IMR-90 (cell line): ENCODE data around the gene CRB1. TPM values are rescaled to one million over a fixed set of nuclear protein-coding genes. Genes with fewer than 3 reads are reported as not detected.

Source experiments
- ATAC-seq: fragments of 200-7000 bp; cut with Tn5 transposase; 2 replicates; pipeline ENCODE4 v1.9.1; 2020; ENCODE audit warnings: low read depth, mild to moderate bottlenecking, moderate library complexity
- BruUV-seq: library from RNA; stranded (reverse); fragments of 400-500 nt; replicated peaks from 2 replicates; lab custom pipeline; 2021; lab: Mats Ljungman, UMichigan
- CTCF ChIA-PET: fragments of 300-600 bp; formaldehyde crosslinking; extraction: SDS; loops from one replicate; lab custom pipeline; 2021; ENCODE audit warnings: antibody characterized with exemption; lab: Yijun Ruan, JAX
- POLR2A ChIA-PET: fragments of 300-600 bp; sonication (Branson Sonifier 250); formaldehyde crosslinking; loops from one replicate; lab custom pipeline; 2022; ENCODE audit warnings: antibody characterized with exemption; ENCODE audit not compliant: unreplicated experiment; lab: Charles Lee
- DNase-seq: peaks from one replicate; pipeline ENCODE4 v3.0.0; 2013
- H2AFZ ChIP-seq: replicated peaks from 2 replicates; pipeline ENCODE3; 2013; ENCODE audit warnings: low read length, mild to moderate bottlenecking; ENCODE audit not compliant: poor library complexity
- H2AK5ac ChIP-seq: 2 replicates; pipeline ENCODE4 v1.6.1; 2013; ENCODE audit warnings: low read depth, low read length, inconsistent platforms
- H2AK9ac ChIP-seq: replicated peaks from 2 replicates; pipeline ENCODE3; 2013; ENCODE audit warnings: mild to moderate bottlenecking, low read depth, low read length, moderate library complexity; ENCODE audit not compliant: poor library complexity
- H2BK120ac ChIP-seq: 2 replicates; pipeline ENCODE4 v1.6.1; 2013; ENCODE audit warnings: low read depth, low read length, inconsistent platforms
- H2BK15ac ChIP-seq: 3 replicates; pipeline ENCODE4 v1.6.1; 2013; ENCODE audit warnings: low read depth, low read length, inconsistent platforms
- H2BK20ac ChIP-seq: 2 replicates; pipeline ENCODE4 v1.6.1; 2013; ENCODE audit warnings: low read depth, mild to moderate bottlenecking, inconsistent platforms, low read length, moderate library complexity
- H2BK5ac ChIP-seq: 2 replicates; pipeline ENCODE4 v1.6.1; 2013; ENCODE audit warnings: mild to moderate bottlenecking, low read depth, low read length, inconsistent platforms; ENCODE audit not compliant: poor library complexity, severe bottlenecking
- H3K14ac ChIP-seq: replicated peaks from 2 replicates; pipeline ENCODE4 v1.6.1; 2013; ENCODE audit warnings: low read depth, low read length, inconsistent platforms
- H3K18ac ChIP-seq: 2 replicates; pipeline ENCODE4 v1.6.1; 2013; ENCODE audit warnings: low read depth, low read length, control low read depth
- H3K23ac ChIP-seq: 2 replicates; pipeline ENCODE4 v1.6.1; 2013; ENCODE audit warnings: low read depth, low read length, inconsistent platforms
- H3K27ac ChIP-seq: 2 replicates; pipeline ENCODE4 v1.5.1; 2013; ENCODE audit warnings: mild to moderate bottlenecking, control low read depth, low read length; ENCODE audit not compliant: insufficient read depth
- H3K27me3 ChIP-seq: 2 replicates; pipeline ENCODE4 v1.6.1; 2013; ENCODE audit warnings: low read length; ENCODE audit not compliant: control insufficient read depth, insufficient read depth
- H3K36me3 ChIP-seq: 2 replicates; pipeline ENCODE4 v1.6.1; 2013; ENCODE audit warnings: low read length, mixed read lengths; ENCODE audit not compliant: control insufficient read depth, insufficient read depth
- H3K4ac ChIP-seq: 2 replicates; pipeline ENCODE4 v1.6.1; 2013; ENCODE audit warnings: low read depth, low read length, inconsistent platforms
- H3K4me1 ChIP-seq: 2 replicates; pipeline ENCODE4 v1.6.1; 2013; ENCODE audit warnings: low read length, mixed read lengths; ENCODE audit not compliant: control insufficient read depth, insufficient read depth
- H3K4me2 ChIP-seq: 2 replicates; pipeline ENCODE4 v1.6.1; 2013; ENCODE audit warnings: low read depth, mild to moderate bottlenecking, control low read depth, low read length, moderate library complexity
- H3K4me3 ChIP-seq: 2 replicates; pipeline ENCODE4 v1.5.1; 2013; ENCODE audit warnings: low read depth, mild to moderate bottlenecking, control low read depth, low read length, moderate library complexity; ENCODE audit not compliant: insufficient read depth
- H3K56ac ChIP-seq: 2 replicates; pipeline ENCODE4 v1.6.1; 2013; ENCODE audit warnings: low read length, inconsistent platforms; ENCODE audit not compliant: insufficient read depth; ENCODE audit errors: extremely low read depth
- H3K79me1 ChIP-seq, 2 experiments: 2 replicates each; pipeline ENCODE4 v1.6.1; 2013; ENCODE audit warnings: low read length in 2 of 2, inconsistent platforms in 1 of 2, low read depth in 1 of 2
- H3K9ac ChIP-seq: 2 replicates; pipeline ENCODE4 v1.6.1; 2013; ENCODE audit warnings: low read depth, low read length, control low read depth
- H3K9me1 ChIP-seq: 2 replicates; pipeline ENCODE4 v1.6.1; 2013; ENCODE audit warnings: low read length, inconsistent platforms; ENCODE audit not compliant: insufficient read depth
- H3K9me3 ChIP-seq: 2 replicates; pipeline ENCODE4 v1.6.1; 2013; ENCODE audit warnings: low read length; ENCODE audit not compliant: control insufficient read depth, insufficient read depth
- H4K20me1 ChIP-seq: 2 replicates; pipeline ENCODE4 v1.6.1; 2013; ENCODE audit warnings: low read length, inconsistent platforms; ENCODE audit not compliant: insufficient read depth
- H4K5ac ChIP-seq: 2 replicates; pipeline ENCODE4 v1.6.1; 2013; ENCODE audit warnings: mild to moderate bottlenecking, low read depth, low read length, control low read depth
- H4K8ac ChIP-seq, 2 experiments: 2 replicates each; pipeline ENCODE4 v1.6.1; 2013; ENCODE audit warnings: low read depth in 2 of 2, low read length in 2 of 2, control low read depth in 1 of 2, inconsistent platforms in 1 of 2
- H4K91ac ChIP-seq: 2 replicates; pipeline ENCODE4 v1.6.1; 2013; ENCODE audit warnings: low read depth, low read length, inconsistent platforms; ENCODE audit not compliant: insufficient read depth
- CEBPB ChIP-seq: IDR thresholded peaks from 2 replicates; pipeline ENCODE4 v1.6.1; 2012; ENCODE audit warnings: low read depth, low read length, improper control_type of control experiment
- CHD1 ChIP-seq: IDR thresholded peaks from 2 replicates; pipeline ENCODE4 v1.6.1; 2012; ENCODE audit warnings: low read depth, low read length, improper control_type of control experiment
- MAFK ChIP-seq: IDR thresholded peaks from 2 replicates; pipeline ENCODE4 v1.6.1; 2012; ENCODE audit warnings: low read depth, low read length, improper control_type of control experiment
- MAZ ChIP-seq: IDR thresholded peaks from 2 replicates; pipeline ENCODE4 v1.6.1; 2012; ENCODE audit warnings: low read depth, mild to moderate bottlenecking, low read length, improper control_type of control experiment, moderate library complexity, borderline replicate concordance
- MXI1 ChIP-seq: IDR thresholded peaks from 2 replicates; pipeline ENCODE4 v1.6.1; 2012; ENCODE audit warnings: low read depth, mild to moderate bottlenecking, low read length, moderate library complexity, borderline replicate concordance
- NFE2L2 ChIP-seq: fragments of 150-350 bp; IDR thresholded peaks from 2 replicates; pipeline ENCODE4 v1.6.1; 2016; ENCODE audit warnings: low read depth, mild to moderate bottlenecking, low read length
- POLR2A ChIP-seq: IDR thresholded peaks from 2 replicates; pipeline ENCODE4 v1.6.1; 2012; ENCODE audit warnings: mild to moderate bottlenecking, low read depth, low read length
- RAD21 ChIP-seq: IDR thresholded peaks from 2 replicates; pipeline ENCODE4 v1.6.1; 2012; ENCODE audit warnings: low read length, improper control_type of control experiment
- RCOR1 ChIP-seq: IDR thresholded peaks from 2 replicates; pipeline ENCODE4 v1.6.1; 2012; ENCODE audit warnings: mild to moderate bottlenecking, low read length, improper control_type of control experiment; ENCODE audit not compliant: insufficient replicate concordance
- RFX5 ChIP-seq: IDR thresholded peaks from 2 replicates; pipeline ENCODE4 v1.8.0; 2012; ENCODE audit warnings: low read depth, mild to moderate bottlenecking, low read length, moderate library complexity
- WGBS, 2 experiments: methylation state at CpG; one replicate each; pipeline versions ENCODE4 v1.1.5 to v1.1.7; 2013; ENCODE audit warnings: missing lambda C conversion rate in 2 of 2; ENCODE audit not compliant: insufficient read length in 1 of 2; ENCODE audit errors: extremely low coverage in 2 of 2; 5-methylcytosine and 5-hydroxymethylcytosine counted together
- dilution Hi-C: fragments of 300-500 bp; cut with HindIII; formaldehyde crosslinking; loops from one replicate; pipeline ENCODE4 v1.14.3; 2018; ENCODE audit warnings: low sequenced_read_pairs; ENCODE audit not compliant: unreplicated experiment
- in situ Hi-C: fragments of 300-500 bp; cut with MboI; formaldehyde crosslinking; loops from 3 replicates; pipeline ENCODE4 v1.14.3; 2019; ENCODE audit warnings: low sequenced_read_pairs, inconsistent platforms, mixed read lengths
- intact Hi-C: fragments of 100-400 bp; cut with micrococcal nuclease; formaldehyde crosslinking; loops from 2 replicates; pipeline ENCODE4 v1.10.0; 2022
- polyA plus RNA-seq, 3 experiments: library from polyadenylated mRNA; depleted of rRNA; stranded (reverse); fragments of >200 nt; gene quantifications; 2 replicates each; pipeline ENCODE4 v1.2.3, GENCODE V29; 2012; ENCODE audit warnings: low replicate concordance in 1 of 3
- total RNA-seq: library from RNA; depleted of rRNA; stranded (reverse); fragments of >200 nt; gene quantifications from 2 replicates; pipeline ENCODE4 v1.2.3, GENCODE V29; 2012
- TF ChIP-seq, protein P1 (sequence below): conservative IDR thresholded peaks from 2 replicates; pipeline ENCODE4 v1.5.1; 2012; ENCODE audit warnings: mild to moderate bottlenecking, low read depth, low read length, improper control_type of control experiment
- TF ChIP-seq, protein P2 (sequence below): fragments of 150-350 bp; IDR thresholded peaks from 2 replicates; pipeline ENCODE4 v1.6.1; 2016; ENCODE audit warnings: low read depth, mild to moderate bottlenecking, low read length, moderate library complexity, borderline replicate concordance

CRB1 gene
- total and polyA plus RNA-seq, 2 of the 4 experiments (the other 2 are of a cell fraction) = not detected

DNA sequence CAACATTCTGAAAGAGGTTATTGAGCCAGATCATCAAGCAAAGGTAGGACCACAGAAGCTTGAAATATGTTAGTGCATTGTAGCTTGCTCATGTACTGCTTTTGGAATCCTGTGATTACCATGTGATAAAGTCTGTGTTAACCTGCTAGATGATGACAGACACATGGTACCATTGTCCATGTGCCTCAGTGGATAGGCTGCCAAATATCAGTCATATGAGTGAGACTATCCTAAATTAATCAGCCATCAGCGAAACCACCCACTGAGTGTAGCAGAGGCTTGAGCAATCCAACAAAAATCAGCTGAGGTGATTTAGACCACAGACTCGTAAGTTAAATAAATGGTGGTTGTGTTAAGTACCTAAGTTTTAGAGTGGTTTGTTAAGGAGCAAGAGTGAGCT is 32.7 kb upstream of the CRB1 start:
- POLR2A ChIA-PET = no interaction called here
- H3K9ac ChIP-seq = no peak overlapping the region
- H2BK20ac ChIP-seq = no peak overlapping the region
- ATAC-seq (no peak), DNase-seq (no peak)
- H3K4me2 ChIP-seq = no peak overlapping the region
- BruUV-seq = no TSS peak
- no peak overlapping the region for H3K56ac ChIP-seq
- CTCF ChIA-PET = interaction anchor here (0.9 to 1.2 kb wide), 2 partner anchors 11 to 12 kb away, joined by 3 read pairs; no protein-coding TSS in a partner anchor
- H4K20me1 ChIP-seq = no peaks in the 10 kb centered on the region
- H3K27me3 ChIP-seq = no peaks in the 10 kb centered on the region
- H2BK15ac ChIP-seq = no peak overlapping the region
- no peak overlapping the region for H3K27ac ChIP-seq
- H4K8ac ChIP-seq = no peak overlapping the region
- in situ Hi-C loops = no loop called here
- H2AFZ ChIP-seq = no peak overlapping the region
- H3K79me1 ChIP-seq = no peaks in the 10 kb centered on the region
- no peak overlapping the region for H2BK5ac ChIP-seq
- H3K36me3 ChIP-seq = no peaks in the 10 kb centered on the region
- no peaks in the 10 kb centered on the region for H3K4me1 ChIP-seq
- intact Hi-C loops = no loop called here
- no peak overlapping the region for H3K23ac ChIP-seq
- dilution Hi-C loops = no loop called here
- H3K9me3 ChIP-seq = no peaks in the 10 kb centered on the region
- WGBS, 2 experiments = 14% methylated on average over 1 of the region's 2 CpGs; no CpG with 5 or more reads in 1 of the 2 experiments
- H4K5ac ChIP-seq = no peak overlapping the region
- H3K9me1 ChIP-seq = no peaks in the 10 kb centered on the region
- H2BK120ac ChIP-seq = no peak overlapping the region
- no peak overlapping the region for H4K91ac ChIP-seq
- no peak overlapping the region for H2AK9ac ChIP-seq
- no peak overlapping the region for H3K4ac ChIP-seq
- no peak overlapping the region for H2AK5ac ChIP-seq
- no peak for TF ChIP-seq CEBPB
- TF ChIP-seq MXI1 = no peak
- TF ChIP-seq, protein P1, sequence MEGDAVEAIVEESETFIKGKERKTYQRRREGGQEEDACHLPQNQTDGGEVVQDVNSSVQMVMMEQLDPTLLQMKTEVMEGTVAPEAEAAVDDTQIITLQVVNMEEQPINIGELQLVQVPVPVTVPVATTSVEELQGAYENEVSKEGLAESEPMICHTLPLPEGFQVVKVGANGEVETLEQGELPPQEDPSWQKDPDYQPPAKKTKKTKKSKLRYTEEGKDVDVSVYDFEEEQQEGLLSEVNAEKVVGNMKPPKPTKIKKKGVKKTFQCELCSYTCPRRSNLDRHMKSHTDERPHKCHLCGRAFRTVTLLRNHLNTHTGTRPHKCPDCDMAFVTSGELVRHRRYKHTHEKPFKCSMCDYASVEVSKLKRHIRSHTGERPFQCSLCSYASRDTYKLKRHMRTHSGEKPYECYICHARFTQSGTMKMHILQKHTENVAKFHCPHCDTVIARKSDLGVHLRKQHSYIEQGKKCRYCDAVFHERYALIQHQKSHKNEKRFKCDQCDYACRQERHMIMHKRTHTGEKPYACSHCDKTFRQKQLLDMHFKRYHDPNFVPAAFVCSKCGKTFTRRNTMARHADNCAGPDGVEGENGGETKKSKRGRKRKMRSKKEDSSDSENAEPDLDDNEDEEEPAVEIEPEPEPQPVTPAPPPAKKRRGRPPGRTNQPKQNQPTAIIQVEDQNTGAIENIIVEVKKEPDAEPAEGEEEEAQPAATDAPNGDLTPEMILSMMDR = no peak
- TF ChIP-seq RAD21 = no peak
- no peak for TF ChIP-seq RFX5
- no peak for TF ChIP-seq CHD1
- no peak for TF ChIP-seq MAFK
- no peak for TF ChIP-seq NFE2L2
- no peak for TF ChIP-seq POLR2A
- no peak for TF ChIP-seq RCOR1
- TF ChIP-seq, protein P2, sequence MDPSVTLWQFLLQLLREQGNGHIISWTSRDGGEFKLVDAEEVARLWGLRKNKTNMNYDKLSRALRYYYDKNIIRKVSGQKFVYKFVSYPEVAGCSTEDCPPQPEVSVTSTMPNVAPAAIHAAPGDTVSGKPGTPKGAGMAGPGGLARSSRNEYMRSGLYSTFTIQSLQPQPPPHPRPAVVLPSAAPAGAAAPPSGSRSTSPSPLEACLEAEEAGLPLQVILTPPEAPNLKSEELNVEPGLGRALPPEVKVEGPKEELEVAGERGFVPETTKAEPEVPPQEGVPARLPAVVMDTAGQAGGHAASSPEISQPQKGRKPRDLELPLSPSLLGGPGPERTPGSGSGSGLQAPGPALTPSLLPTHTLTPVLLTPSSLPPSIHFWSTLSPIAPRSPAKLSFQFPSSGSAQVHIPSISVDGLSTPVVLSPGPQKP = no peak
- no peak for TF ChIP-seq MAZ
- no peak overlapping the region for H3K4me3 ChIP-seq
- no peak overlapping the region for H3K18ac ChIP-seq
- H3K14ac ChIP-seq = no peak overlapping the region
